Suprapubic skin (tissue), 3 donors: ENCODE results near the gene ACVR1B.

Experiments
- CTCF ChIP-seq, 2 donors: fragments of 200-600 bp in 1 of 2; fragments of 450-650 bp in 1 of 2; sonication (generic) in 1 of 2; IDR thresholded peaks; one replicate each; pipeline ENCODE4 v1.5.1; 2016 to 2019; ENCODE audit warnings: antibody characterized with exemption in 2 of 2, mild to moderate bottlenecking in 1 of 2, moderate library complexity in 1 of 2
- EP300 ChIP-seq: sonication (generic); formaldehyde crosslinking; IDR thresholded peaks from one replicate; pipeline ENCODE4 v1.6.1; 2017; ENCODE audit warnings: antibody characterized with exemption
- POLR2A ChIP-seq, 2 donors: fragments of 450-650 bp; IDR thresholded peaks; one replicate each; pipeline ENCODE4 v1.6.1; 2017; ENCODE audit warnings: antibody characterized with exemption in 2 of 2, mild to moderate bottlenecking in 2 of 2, moderate library complexity in 2 of 2

GRCh38 chr12:51994539-51994820 lies 43.0 kb downstream of the ACVR1B start:
- TF ChIP-seq EP300 (no peak), CTCF (IDR thresholded peaks at IDR 0.05) (no peak), POLR2A (IDR thresholded peaks at IDR 0.05) (no peak)
